Thymus (tissue), 11 donors: ENCODE data around the gene NEDD9. TPM values are rescaled to one million over a fixed set of nuclear protein-coding genes. Genes with fewer than 3 reads are reported as not detected.
A peak's percentile ranks its signal among the peaks of the same experiment; 100 is the strongest.

Experiments used
- DNase-seq, 9 donors: peaks; one replicate each; pipeline ENCODE4 v3.0.0-alpha.2; 2013; ENCODE audit warnings: low spot score in 9 of 9, low read depth in 6 of 9, missing footprints in 1 of 9
- H3K27ac ChIP-seq, 2 donors: one replicate each; pipeline ENCODE4 v1.5.1; 2013; ENCODE audit warnings: control low read depth in 1 of 2, low read depth in 1 of 2, low read length in 1 of 2, mild to moderate bottlenecking in 1 of 2, moderate library complexity in 1 of 2
- H3K27me3 ChIP-seq, 2 donors: one replicate each; pipeline ENCODE4 v1.5.1; 2013; ENCODE audit warnings: low read length in 1 of 2; ENCODE audit not compliant: control insufficient read depth in 2 of 2, insufficient read depth in 1 of 2
- H3K36me3 ChIP-seq, 2 donors: one replicate each; pipeline ENCODE4 v1.5.1; 2013; ENCODE audit warnings: low read length in 1 of 2, mild to moderate bottlenecking in 1 of 2, moderate library complexity in 1 of 2; ENCODE audit not compliant: control insufficient read depth in 2 of 2, insufficient read depth in 2 of 2
- H3K4me1 ChIP-seq, 2 donors: one replicate each; pipeline ENCODE4 v1.5.1; 2013; ENCODE audit warnings: low read length in 2 of 2; ENCODE audit not compliant: control insufficient read depth in 2 of 2, insufficient read depth in 2 of 2
- H3K4me3 ChIP-seq, 2 donors: one replicate each; pipeline ENCODE4 v1.5.1; 2013; ENCODE audit warnings: low read length in 2 of 2, control low read depth in 1 of 2, mild to moderate bottlenecking in 1 of 2
- H3K9me3 ChIP-seq, 2 donors: one replicate each; pipeline ENCODE4 v1.5.1; 2013; ENCODE audit warnings: low read length in 1 of 2, mild to moderate bottlenecking in 1 of 2; ENCODE audit not compliant: control insufficient read depth in 2 of 2, insufficient read depth in 1 of 2
- WGBS: extraction: QIAGEN DNeasy Blood & Tissue Kit; methylation state at CpG from one replicate; pipeline ENCODE4 v1.1.7; 2013; 5-methylcytosine and 5-hydroxymethylcytosine counted together
- polyA plus RNA-seq: library from polyadenylated mRNA; stranded (reverse); fragments of 200-250 nt; gene quantifications from one replicate; pipeline ENCODE4 v1.2.3, GENCODE V29; 2013
- total RNA-seq: library from RNA; stranded (reverse); fragments of 120-200 nt; gene quantifications from one replicate; pipeline ENCODE4 v1.2.4, GENCODE V29; 2013
- donor health status: healthy.

NEDD9 gene
- total and polyA plus RNA-seq, 2 donors, result 15.0 to 29.4 TPM

DNA sequence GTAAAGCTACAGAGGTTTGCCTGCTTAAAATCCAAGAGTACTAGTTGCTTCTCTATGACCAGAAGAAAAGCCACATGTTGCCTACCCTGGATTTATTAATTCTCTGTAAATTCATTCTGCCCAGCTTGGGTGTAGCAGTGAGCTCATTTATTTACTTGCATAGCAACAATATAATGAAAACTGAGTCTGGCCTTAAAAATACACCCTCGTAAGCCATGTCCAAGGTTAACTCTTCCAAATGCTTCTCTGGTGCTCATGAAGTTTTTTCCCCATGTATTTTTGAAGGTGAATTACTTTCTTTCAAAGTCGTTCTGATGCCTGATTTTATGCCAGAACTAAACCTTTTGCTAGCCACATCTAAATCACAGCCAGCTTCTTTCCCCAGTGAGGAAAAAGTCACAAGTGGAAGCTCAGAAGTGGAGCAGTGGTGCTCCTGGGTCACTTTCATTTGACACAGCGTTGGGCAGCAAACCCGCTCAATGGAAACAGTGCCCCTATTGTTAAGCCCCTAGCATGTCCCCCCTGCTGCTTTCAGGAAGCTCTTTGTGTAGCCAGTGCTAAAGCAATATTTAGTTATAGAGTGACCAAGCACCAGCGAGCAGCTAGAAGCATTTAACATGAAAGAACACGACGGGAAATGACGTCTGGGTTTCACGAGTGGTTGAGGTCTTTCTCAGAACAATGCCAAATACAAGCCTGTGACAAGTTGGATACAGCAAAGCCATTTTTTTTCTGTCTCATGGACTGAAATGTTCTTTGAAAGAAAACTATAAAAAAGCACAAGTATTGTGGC is 29.8 kb downstream of the NEDD9 start:
- H3K4me3 ChIP-seq, result no peak overlapping the region
- no peaks in the 10 kb centered on the region for H3K27me3 ChIP-seq
- peaks cover 51 to 74% of the 10 kb centered on the region in 2 donors for H3K4me1 ChIP-seq
- H3K27ac ChIP-seq, result no peak overlapping the region
- peaks cover 0 to 20% of the 10 kb centered on the region in 2 donors for H3K36me3 ChIP-seq
- WGBS, result 85% methylated on average over 9 of the region's 9 CpGs
- no peaks in the 10 kb centered on the region for H3K9me3 ChIP-seq
- DNase-seq, result peak in 1 of 9 donors; percentile 65

- no peak overlapping the region for H3K27ac ChIP-seq
- peaks cover 51 to 74% of the 10 kb centered on the region in 2 donors for H3K4me1 ChIP-seq
- H3K27me3 ChIP-seq, result no peaks in the 10 kb centered on the region
- H3K36me3 ChIP-seq, result peaks cover 0 to 13% of the 10 kb centered on the region in 2 donors
- no peaks in the 10 kb centered on the region for H3K9me3 ChIP-seq
- H3K4me3 ChIP-seq, result no peak overlapping the region
- WGBS, result 83% methylated on average over 4 of the region's 4 CpGs
- no peak for DNase-seq
Observed at GRCh38 chr6:11201772-11202512, 30.5 kb downstream of the NEDD9 start.

DNA sequence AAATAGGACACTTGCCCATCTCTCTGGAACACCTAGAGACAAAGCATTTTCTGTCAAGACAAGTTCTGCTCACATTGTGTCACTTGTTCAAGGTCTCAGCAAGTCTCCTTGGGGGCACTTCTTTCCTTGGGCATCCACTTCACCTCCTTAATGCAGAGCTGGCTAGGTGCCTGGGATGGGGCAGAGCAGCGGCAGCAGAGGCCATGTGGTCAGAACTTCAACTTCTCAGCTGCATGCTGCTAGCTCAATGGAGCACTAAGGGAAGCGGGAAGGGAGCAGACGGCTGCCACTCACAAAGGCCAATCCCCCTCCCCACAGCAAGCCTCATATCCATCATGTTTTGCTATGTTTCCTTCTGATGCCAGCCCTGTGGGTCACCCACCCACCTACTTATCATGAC is 31.5 kb downstream of the NEDD9 start:
- DNase-seq, result no peak
- Histone ChIP-seq H3K4me1 (peaks cover 57 to 79% of the 10 kb centered on the region in 2 donors), H3K27me3 (no peaks in the 10 kb centered on the region), H3K4me3 (no peak overlapping the region), H3K36me3 (peaks cover 0 to 9% of the 10 kb centered on the region in 2 donors), H3K27ac (no peak overlapping the region), H3K9me3 (no peaks in the 10 kb centered on the region)
- WGBS, result 63% methylated on average over 3 of the region's 3 CpGs

- 96% methylated on average over 1 of the region's 1 CpG for WGBS
- H3K4me1 ChIP-seq, result peaks cover 60 to 80% of the 10 kb centered on the region in 2 donors
- H3K27ac ChIP-seq, result peak overlapping the region; percentile 59 to 67
- peaks cover 0 to 9% of the 10 kb centered on the region in 2 donors for H3K36me3 ChIP-seq
- no peaks in the 10 kb centered on the region for H3K9me3 ChIP-seq
- H3K27me3 ChIP-seq, result no peaks in the 10 kb centered on the region
- no peak for DNase-seq
- no peak overlapping the region for H3K4me3 ChIP-seq
Observed at GRCh38 chr6:11200356-11200755, 32.1 kb downstream of the NEDD9 start.

DNA sequence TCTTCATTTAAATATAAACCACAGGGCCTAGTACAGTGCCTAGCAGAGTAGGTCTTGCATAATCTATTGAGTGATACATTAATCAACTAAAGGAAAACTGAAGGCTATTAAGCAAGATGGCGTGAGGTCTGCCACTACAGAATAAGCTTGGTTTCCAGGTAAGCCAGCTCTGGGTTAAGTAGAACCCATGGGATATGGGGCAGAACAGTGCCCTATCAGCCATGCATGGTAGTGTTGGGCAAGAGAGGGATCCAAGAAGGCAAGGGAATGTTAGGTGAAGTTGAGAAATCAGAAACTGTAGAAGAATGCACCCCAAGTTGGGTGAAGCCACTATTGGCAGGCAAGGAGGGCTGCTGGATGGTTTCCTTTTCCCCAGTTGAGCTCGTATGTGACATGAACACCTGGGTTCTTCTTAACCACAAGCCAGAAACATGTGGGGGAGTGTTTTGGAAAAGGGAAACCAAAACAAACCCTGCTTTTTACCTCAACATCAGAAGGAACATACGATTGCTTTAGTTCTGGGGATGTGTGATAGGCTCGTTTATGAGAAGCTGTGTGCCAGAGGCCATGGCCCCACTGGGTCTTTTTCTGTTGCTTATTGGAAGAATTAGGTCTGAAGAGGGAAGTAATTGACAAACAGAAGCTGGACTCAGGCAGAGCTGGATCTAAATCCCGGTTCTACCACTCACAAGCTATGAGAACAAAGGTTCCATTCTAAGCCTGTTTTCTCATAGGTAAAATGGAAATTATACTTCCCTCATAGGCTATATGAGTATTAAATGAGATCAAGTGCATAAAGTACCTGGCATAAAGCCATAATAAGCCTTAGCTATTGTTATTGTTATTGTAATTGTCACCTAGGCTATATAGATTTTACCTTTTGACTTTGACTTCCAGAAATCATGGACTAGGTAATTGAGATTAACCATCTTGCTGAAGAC is 33.5 kb downstream of the NEDD9 start:
- DNase-seq, result peak; percentile 63 to 94 (median 84)
- 25% methylated on average over 5 of the region's 5 CpGs for WGBS
- peak overlapping the region; percentile 83 to 95 for H3K27ac ChIP-seq
- peaks cover 0 to 9% of the 10 kb centered on the region in 2 donors for H3K36me3 ChIP-seq
- H3K27me3 ChIP-seq, result no peaks in the 10 kb centered on the region
- H3K9me3 ChIP-seq, result no peaks in the 10 kb centered on the region
- peaks cover 63 to 80% of the 10 kb centered on the region in 2 donors for H3K4me1 ChIP-seq
- no peak overlapping the region for H3K4me3 ChIP-seq

DNA sequence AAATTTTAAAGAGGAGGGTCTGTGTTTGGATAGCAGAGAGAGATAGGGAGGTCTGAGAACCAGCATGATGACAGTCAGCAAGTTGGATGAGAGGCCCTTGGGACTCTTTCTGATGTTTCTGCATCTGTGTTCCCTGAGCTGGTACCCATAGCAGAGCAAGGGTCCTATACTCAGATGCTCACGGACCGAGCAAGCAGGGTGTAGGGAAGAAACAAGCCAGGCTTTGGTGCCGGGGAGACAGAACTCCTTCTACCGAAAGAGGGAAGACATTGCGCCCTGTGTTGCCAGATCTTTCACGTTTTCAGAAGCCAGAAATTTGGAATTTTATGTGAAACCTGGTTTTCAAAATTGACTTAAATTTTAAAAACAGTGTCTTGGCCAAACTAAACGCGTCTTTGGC is 34.6 kb downstream of the NEDD9 start:
- DNase-seq, result no peak
- WGBS, result 99% methylated on average over 8 of the region's 8 CpGs
- Histone ChIP-seq H3K4me3 (no peak overlapping the region), H3K9me3 (peaks cover 0 to 3% of the 10 kb centered on the region in 2 donors), H3K27ac (peak overlapping the region; percentile 6 to 46), H3K4me1 (peaks cover 57 to 79% of the 10 kb centered on the region in 2 donors), H3K27me3 (no peaks in the 10 kb centered on the region), H3K36me3 (peaks cover 3 to 17% of the 10 kb centered on the region in 2 donors)

GRCh38 chr6:11197175-11197536 is 35.3 kb downstream of the NEDD9 start:
- H3K4me3 ChIP-seq, result no peak overlapping the region
- no peaks in the 10 kb centered on the region for H3K27me3 ChIP-seq
- H3K4me1 ChIP-seq, result peaks cover 57 to 74% of the 10 kb centered on the region in 2 donors
- no peak for DNase-seq
- no peak overlapping the region for H3K27ac ChIP-seq
- H3K36me3 ChIP-seq, result peaks cover 4 to 17% of the 10 kb centered on the region in 2 donors
- 92% methylated on average over 3 of the region's 3 CpGs for WGBS
- H3K9me3 ChIP-seq, result peaks cover 0 to 4% of the 10 kb centered on the region in 2 donors

- no peak overlapping the region for H3K4me3 ChIP-seq
- no peak for DNase-seq
- 42% methylated on average over 15 of the region's 15 CpGs for WGBS
- H3K27me3 ChIP-seq, result no peaks in the 10 kb centered on the region
- peak overlapping the region in 1 of 2 donors; percentile 64 for H3K27ac ChIP-seq
- peaks cover 6 to 17% of the 10 kb centered on the region in 2 donors for H3K36me3 ChIP-seq
- H3K9me3 ChIP-seq, result peaks cover 0 to 4% of the 10 kb centered on the region in 2 donors
- peaks cover 56 to 73% of the 10 kb centered on the region in 2 donors for H3K4me1 ChIP-seq
Observed at GRCh38 chr6:11196511-11197174, 35.8 kb downstream of the NEDD9 start.
